Muscle of leg (tissue), 11 donors: ENCODE data around the gene MRPL17. TPM values are rescaled to one million over a fixed set of nuclear protein-coding genes. Genes with fewer than 3 reads are reported as not detected.

ENCODE experiments used
- DNase-seq: peaks from one replicate; pipeline ENCODE4 v3.0.0; 2013
- H3K27ac ChIP-seq: one replicate; pipeline ENCODE4 v1.5.1; 2013; ENCODE audit warnings: mild to moderate bottlenecking, low read length, control low read depth
- H3K27me3 ChIP-seq: one replicate; pipeline ENCODE4 v1.6.1; 2013; ENCODE audit warnings: low read length; ENCODE audit not compliant: control insufficient read depth, insufficient read depth
- H3K36me3 ChIP-seq: one replicate; pipeline ENCODE4 v1.6.1; 2013; ENCODE audit warnings: low read length; ENCODE audit not compliant: control insufficient read depth, insufficient read depth
- H3K4me1 ChIP-seq: one replicate; pipeline ENCODE4 v1.6.1; 2013; ENCODE audit warnings: low read length; ENCODE audit not compliant: control insufficient read depth, insufficient read depth
- H3K4me3 ChIP-seq: one replicate; pipeline ENCODE4 v1.5.1; 2013; ENCODE audit warnings: low read length, control low read depth
- H3K9me3 ChIP-seq: replicated peaks from 2 replicates; pipeline ENCODE4 v1.6.1; 2013; ENCODE audit warnings: low read depth, low read length; ENCODE audit not compliant: control insufficient read depth
- WGBS: methylation state at CpG from one replicate; pipeline ENCODE4 v1.1.5; 2013; ENCODE audit warnings: missing lambda C conversion rate; ENCODE audit not compliant: insufficient coverage; 5-methylcytosine and 5-hydroxymethylcytosine counted together
- polyA plus RNA-seq, 8 donors: library from polyadenylated mRNA; unstranded; fragments of 120-200 nt; gene quantifications; one replicate each; pipeline versions ENCODE4 v1.2.1 to v1.2.3, GENCODE V29; 2013; ENCODE audit warnings: inconsistent platforms in 1 of 8, low replicate concordance in 1 of 8; ENCODE audit not compliant: insufficient read length in 8 of 8, insufficient read depth in 1 of 8
- total RNA-seq: library from RNA; stranded (reverse); fragments of 120-200 nt; gene quantifications from one replicate; pipeline ENCODE4 v1.2.4, GENCODE V29; 2013

The MRPL17 gene
- total and polyA plus RNA-seq, 9 donors: 37.2 to 86.7 (median 71.7) TPM

DNA sequence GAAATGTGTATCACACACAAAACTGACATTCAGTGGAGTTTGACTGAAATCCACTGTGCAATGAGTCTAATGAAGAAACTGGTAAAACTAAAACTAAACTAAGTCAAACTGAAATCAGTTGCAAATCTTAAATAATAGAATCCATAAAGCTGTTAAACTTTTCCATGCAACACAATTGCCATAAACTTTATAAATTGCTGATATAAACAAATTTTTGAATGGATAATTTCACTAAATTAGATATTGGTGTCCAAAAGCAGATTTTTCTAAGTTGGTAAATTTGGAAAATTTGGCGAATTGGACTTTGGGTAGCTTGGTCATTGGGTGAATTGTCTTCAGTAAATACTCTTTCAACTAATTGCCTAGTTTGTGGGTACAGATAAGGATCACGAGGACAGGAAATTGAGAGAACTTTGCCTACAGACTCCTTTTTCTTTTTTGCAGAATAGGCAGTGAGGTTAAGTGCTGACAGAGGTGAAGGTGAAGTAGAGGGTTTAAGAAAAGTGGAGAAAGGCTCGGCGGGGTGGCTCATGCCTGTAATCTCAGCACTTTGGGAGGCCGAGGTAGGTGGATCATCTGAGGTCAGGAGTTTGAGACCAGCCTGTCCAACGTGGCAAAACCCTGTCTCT lies 12.8 kb downstream of the MRPL17 start:
- Histone ChIP-seq H3K4me1 (no peaks in the 10 kb centered on the region), H3K27me3 (no peaks in the 10 kb centered on the region), H3K4me3 (no peak overlapping the region), H3K27ac (no peak overlapping the region), H3K36me3 (no peaks in the 10 kb centered on the region), H3K9me3 (peaks cover 2% of the 10 kb centered on the region)
- no CpG with 5 or more reads among the region's 6 CpGs for WGBS
- no peak for DNase-seq

DNA sequence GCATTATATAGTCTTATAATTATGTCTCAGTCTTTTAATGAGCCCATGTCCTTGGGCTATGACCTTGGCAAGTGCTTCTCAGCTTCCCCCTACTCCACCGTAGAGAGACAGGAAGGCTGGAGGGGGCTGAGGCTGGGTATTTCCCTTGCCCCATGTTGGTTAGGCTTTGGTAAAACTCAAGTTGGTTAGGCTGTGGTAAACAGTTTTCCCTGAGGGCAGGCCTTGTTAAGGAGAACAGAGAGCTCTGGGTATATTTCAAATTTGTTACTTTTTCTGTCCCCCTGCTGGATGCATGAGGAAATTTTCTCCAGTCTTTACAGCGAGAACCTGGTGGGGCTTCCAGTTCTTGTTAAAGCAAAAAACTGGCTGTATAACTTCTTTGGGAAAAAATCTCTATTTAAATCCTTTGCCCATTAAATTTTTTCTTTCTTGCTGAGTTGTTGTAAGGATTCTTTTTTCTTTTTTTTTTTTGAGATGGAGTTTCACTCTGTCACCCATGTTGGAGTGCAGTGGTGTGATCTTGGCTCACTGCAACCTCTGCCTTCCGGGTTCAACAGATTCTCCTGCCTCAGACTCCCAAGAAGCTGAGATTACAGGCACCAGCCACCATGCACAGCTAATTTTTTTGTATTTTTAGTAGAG lies 15.3 kb downstream of the MRPL17 start:
- Histone ChIP-seq H3K36me3 (no peaks in the 10 kb centered on the region), H3K4me1 (peaks cover 8% of the 10 kb centered on the region), H3K27ac (no peak overlapping the region), H3K9me3 (peaks cover 2% of the 10 kb centered on the region), H3K27me3 (no peaks in the 10 kb centered on the region), H3K4me3 (no peak overlapping the region)
- no CpG with 5 or more reads among the region's 3 CpGs for WGBS
- DNase-seq: no peak

DNA sequence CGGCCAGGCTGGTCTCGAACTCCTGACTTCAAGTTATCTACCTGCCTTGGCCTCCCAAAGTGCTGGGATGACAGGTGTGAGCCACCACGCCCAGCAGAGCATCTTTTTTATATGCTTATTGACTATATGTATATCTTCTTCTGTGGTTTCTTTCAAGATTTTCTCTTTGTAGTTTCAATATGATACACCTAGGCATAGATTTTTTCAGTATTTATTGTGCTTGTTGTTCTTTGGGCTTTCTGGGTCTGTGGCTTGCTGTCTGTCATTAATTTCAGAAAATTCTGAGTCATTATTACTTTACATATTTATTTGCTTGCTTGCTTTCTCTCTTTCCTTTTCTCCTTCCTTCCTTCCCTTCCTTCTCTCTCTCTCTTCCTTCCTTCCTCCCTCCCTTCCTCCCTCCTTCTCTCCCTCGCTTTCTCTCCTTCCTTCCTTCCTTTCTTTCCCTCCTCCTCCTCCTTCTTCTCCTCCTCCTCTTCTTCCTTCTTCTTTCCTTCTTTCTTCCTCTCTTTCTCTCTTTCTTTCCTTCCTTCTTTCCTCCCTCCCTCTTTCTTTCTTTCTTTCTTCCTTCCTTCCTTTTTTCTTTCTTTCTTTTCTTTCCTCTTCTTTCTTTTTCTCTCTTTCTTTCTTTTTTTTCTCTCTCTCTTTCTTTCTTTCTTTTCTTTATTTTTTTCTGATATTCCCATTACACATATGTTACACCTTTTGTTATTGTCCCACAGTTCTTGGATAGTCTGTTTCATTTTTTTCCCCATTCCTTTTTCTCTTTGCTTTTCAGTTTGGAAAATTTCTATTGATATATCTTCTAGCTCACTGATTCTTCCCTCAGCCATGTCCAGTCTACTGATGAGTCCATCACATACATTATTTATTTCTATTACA lies 16.6 kb downstream of the MRPL17 start:
- H3K27ac ChIP-seq: no peak overlapping the region
- no peak overlapping the region for H3K4me3 ChIP-seq
- DNase-seq: no peak
- H3K27me3 ChIP-seq: no peaks in the 10 kb centered on the region
- H3K36me3 ChIP-seq: no peaks in the 10 kb centered on the region
- H3K4me1 ChIP-seq: peaks cover 8% of the 10 kb centered on the region
- 87% methylated on average over 1 of the region's 4 CpGs for WGBS
- H3K9me3 ChIP-seq: peaks cover 2% of the 10 kb centered on the region

DNA sequence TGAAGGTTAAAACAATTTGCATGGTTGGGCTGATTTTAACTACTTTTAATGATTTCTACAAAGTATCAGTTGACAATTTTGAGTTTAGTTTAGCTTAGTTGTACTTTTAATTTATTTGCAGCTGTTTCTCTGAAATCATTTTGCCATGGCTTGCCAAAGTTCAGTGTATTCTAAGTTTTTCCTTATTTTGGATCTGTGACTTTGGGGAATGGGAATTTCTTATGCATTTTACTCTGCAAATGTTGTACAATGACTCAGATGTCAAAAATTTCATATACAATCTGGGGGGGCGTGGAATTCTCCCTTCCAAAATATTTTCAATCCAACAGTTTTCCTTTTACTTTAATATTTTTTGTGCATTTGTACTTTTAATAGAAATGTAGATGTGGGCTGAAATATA lies 18.6 kb downstream of the MRPL17 start:
- Histone ChIP-seq H3K27me3 (no peaks in the 10 kb centered on the region), H3K4me1 (peaks cover 8% of the 10 kb centered on the region), H3K4me3 (no peak overlapping the region), H3K9me3 (peaks cover 2% of the 10 kb centered on the region), H3K27ac (peak overlapping the region; percentile 82), H3K36me3 (no peaks in the 10 kb centered on the region)
- WGBS: no CpG with 5 or more reads among the region's 1 CpG
- DNase-seq: peak; percentile 94

DNA sequence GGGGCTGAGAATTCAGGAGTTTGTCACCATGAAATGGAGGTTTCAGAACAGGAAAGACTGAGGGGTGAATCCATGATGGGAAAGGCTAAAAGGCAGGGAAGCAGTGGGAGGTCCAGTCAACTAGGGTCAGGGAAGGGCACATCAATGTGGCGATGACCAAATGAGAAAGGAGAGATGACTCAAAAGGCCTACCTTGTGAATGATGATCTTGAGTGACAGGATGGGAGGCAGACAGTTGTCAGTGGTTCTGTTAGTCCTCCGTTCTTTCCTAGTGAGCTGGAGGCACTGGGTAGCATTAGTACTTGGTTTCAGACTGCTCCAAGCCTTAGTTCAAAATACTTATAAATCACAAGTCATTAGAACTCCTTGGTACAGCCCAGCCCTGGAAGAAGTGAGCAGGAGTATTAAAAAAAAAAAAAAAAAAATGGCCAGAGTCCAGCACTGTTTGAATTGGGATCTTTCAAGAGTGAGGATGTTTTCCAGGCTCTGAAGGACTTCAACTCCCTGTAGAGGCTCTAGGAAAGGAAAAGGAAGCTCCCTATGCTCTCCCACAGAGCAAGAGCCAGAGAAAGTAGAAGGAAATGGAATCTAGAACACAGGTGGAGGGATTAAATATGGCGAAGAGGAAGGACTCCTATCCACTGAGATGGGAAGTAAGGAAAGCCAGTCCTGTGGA lies 19.2 kb downstream of the MRPL17 start:
- Histone ChIP-seq H3K4me3 (no peak overlapping the region), H3K4me1 (peaks cover 8% of the 10 kb centered on the region), H3K27ac (peak overlapping the region; percentile 82), H3K27me3 (no peaks in the 10 kb centered on the region), H3K36me3 (no peaks in the 10 kb centered on the region), H3K9me3 (peaks cover 2% of the 10 kb centered on the region)
- WGBS: 91% methylated on average over 1 of the region's 3 CpGs
- peak; percentile 87 for DNase-seq

DNA sequence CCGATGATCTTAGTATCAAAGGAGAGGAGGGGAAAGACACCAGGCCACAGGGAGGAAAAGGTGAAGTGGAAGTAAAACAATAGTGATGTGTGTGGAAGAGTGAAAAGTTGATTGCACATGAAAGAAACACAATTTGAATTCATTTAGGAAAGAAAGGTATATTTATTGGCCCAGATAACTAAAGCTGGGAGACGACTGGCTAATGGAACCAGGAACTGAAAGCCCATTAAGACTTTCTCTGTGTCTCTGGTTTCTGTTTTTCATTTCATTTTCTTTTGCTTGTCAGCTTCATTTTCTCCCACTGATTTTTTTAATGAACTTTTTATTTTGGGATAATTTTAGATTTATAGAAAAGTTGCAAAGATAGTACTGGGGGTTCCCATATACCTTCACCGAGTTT lies 22.4 kb downstream of the MRPL17 start:
- H3K4me3 ChIP-seq: no peak overlapping the region
- no peaks in the 10 kb centered on the region for H3K9me3 ChIP-seq
- no peak overlapping the region for H3K27ac ChIP-seq
- no peak for DNase-seq
- peaks cover 17% of the 10 kb centered on the region for H3K4me1 ChIP-seq
- no peaks in the 10 kb centered on the region for H3K27me3 ChIP-seq
- no peaks in the 10 kb centered on the region for H3K36me3 ChIP-seq
- WGBS: 100% methylated on average over 1 of the region's 3 CpGs

DNA sequence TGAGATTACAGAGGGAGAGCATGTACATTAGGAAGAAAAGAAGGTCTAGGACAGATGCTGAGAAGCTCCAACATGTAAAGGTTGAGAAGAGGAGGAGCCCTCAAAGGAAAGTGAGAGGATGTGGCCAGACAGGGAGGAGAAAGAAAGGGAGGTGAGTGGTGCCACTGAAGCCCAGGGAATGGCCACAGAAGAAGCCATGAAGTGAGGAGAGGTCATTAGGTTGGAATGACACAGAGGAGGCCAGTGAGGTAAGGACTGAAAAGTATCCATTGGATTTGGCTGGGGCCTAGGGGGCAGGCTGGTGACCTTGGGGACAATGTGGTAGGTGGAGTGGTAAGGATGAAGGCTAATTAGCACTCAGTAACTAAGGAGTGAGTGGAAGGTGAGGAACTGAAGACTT lies 24.5 kb downstream of the MRPL17 start:
- no peaks in the 10 kb centered on the region for H3K36me3 ChIP-seq
- no peak overlapping the region for H3K4me3 ChIP-seq
- no peaks in the 10 kb centered on the region for H3K9me3 ChIP-seq
- no peaks in the 10 kb centered on the region for H3K27me3 ChIP-seq
- H3K4me1 ChIP-seq: peaks cover 22% of the 10 kb centered on the region
- H3K27ac ChIP-seq: no peak overlapping the region
- no peak for DNase-seq

DNA sequence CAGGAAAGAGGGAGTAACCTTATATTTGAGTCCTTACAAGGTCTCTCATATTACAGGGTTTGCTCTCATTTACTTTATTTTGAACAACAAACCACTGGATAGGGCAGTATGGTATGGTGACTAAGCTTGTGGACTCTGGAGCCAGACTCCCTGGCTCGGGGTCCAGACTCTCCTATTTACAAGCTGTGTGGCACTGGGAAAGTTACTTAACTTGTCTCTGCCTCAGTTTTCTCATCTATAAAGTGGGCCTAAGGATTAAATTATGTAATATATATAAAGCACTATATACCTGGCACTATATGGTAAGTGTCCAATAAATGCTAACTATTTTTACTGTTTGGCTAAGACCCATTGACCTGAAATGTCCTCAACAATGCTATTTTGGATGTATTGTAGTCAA lies 25.8 kb downstream of the MRPL17 start:
- Histone ChIP-seq H3K4me3 (no peak overlapping the region), H3K4me1 (peaks cover 30% of the 10 kb centered on the region), H3K27ac (peak overlapping the region; percentile 94), H3K27me3 (no peaks in the 10 kb centered on the region), H3K36me3 (peaks cover 1% of the 10 kb centered on the region), H3K9me3 (no peaks in the 10 kb centered on the region)
- no CpG with 5 or more reads among the region's 1 CpG for WGBS
- DNase-seq: no peak

DNA sequence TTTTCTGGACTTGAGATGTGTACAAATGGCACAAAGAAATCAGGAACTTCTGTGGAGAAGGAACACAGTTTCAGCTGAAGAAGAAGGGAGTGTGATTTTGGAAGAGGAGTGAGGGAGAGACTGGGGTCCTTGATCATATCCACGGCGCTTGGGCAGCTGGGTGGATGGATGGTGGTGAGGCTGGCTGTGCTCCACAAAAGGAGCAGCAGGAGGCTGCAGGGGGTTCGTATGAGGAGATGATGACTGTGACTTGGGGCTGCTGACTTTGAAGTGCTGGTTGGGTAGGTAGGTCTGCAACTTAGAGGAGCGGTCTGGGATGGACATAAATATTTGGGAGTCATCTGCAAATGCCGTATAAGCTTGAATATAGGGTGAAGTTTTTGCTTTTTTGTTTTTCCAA lies 26.2 kb downstream of the MRPL17 start:
- Histone ChIP-seq H3K27ac (peak overlapping the region; percentile 94), H3K36me3 (peaks cover 3% of the 10 kb centered on the region), H3K27me3 (no peaks in the 10 kb centered on the region), H3K9me3 (no peaks in the 10 kb centered on the region), H3K4me1 (peaks cover 31% of the 10 kb centered on the region), H3K4me3 (no peak overlapping the region)
- DNase-seq: no peak
- 20% methylated on average over 4 of the region's 5 CpGs for WGBS

DNA sequence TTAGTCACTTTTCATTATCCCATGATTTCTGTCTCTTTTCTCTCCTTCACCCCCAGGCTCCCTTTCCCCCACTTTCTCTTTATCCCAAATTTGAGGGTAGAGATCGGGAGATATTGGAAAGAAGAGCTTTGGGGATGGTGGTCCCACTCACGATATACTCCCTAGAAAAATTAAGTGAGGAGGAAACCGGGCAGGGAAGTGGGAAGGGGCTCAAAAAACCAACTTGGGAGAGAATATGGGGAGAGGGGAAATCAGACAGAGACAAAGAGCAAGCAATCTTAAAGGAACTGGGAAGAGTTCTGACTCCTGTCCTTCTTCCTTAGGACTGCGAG lies 26.6 kb downstream of the MRPL17 start:
- Histone ChIP-seq H3K9me3 (no peaks in the 10 kb centered on the region), H3K4me1 (peaks cover 31% of the 10 kb centered on the region), H3K27ac (peak overlapping the region; percentile 94), H3K36me3 (peaks cover 3% of the 10 kb centered on the region), H3K4me3 (peak overlapping the region; percentile 72), H3K27me3 (no peaks in the 10 kb centered on the region)
- 25% methylated on average over 2 of the region's 4 CpGs for whole genome bisulfite sequencing
- DNase-seq: no peak
